ENCODE results near the gene SLC6A17. TPM values are rescaled to one million over a fixed set of nuclear protein-coding genes. Genes with fewer than 3 reads are reported as not detected.

SLC6A17 gene
- total RNA-seq, 2 donors from 2014 or later, result 0.07 TPM; not detected in 1

DNA sequence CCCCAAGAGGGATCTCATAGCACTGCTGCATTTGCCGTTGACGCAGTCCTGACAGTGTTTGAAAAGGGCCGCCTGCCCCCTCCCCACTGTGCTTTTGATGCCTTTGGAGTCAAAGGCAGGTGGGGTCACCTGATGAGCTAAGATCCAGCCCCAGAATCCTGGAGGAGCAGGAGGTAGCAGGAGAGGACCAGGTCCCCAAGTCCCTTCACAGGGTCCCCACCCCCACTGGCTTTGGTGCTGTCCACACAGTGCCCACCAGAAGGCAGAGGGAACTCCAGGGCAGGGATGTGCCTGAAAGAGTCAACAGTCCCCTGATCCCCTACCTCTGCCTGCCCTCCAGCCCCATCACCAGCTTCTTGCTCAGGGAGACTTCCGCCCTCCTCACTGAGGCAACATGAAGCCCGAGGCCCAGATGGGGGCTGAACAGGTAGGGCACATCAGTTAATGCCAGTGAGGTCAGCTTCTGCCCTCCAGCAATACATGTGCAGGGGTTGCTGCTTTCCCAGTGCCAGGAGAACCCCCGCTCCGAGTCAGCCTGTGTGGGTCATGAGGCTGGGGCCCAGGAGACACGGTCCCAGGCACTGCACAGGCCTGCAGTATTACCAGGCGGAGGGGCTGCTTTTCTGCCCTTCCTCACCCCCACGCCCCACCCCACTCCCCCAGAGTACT lies 51.0 kb downstream of the SLC6A17 start:
- no peaks in the 10 kb centered on the region for H3K4me1 Mint-ChIP-seq

DNA sequence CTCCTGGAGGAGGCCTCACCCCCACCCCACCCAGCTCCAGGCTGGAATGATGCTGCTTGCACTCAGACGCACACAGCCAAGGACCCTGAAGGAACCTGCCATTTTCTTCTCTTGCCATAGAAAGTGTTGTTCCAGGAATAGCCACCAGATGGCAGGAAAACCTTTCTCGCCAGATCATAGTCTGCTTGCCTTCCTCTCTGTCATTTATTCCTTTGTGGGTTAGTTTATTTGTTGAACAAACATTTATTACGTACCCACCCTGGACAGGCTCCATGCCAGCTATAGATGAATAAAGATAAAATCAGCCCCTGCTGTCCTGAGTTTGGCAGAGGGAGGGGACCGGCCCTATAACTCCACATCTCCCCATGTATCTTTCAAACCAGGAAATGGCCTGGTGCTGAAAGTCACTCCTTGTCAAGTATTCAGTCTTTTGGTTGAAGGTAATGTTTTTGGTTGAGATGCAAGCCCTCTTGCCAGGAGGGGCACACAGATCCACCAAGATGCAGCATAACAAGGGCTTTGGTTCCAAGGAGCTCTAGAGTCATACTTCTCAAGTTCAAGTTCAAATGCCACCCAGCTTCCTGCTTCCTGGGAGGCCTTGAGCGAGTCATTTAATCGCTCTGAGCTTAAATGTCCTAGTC lies 52.8 kb downstream of the SLC6A17 start:
- 52 to 100% methylated on average over 1 to 6 of the region's 6 CpGs for WGBS, 2 experiments (ENCODE audit: insufficient coverage in 1 of 2, insufficient read length in 1 of 2)
- H3K27me3 ChIP-seq (ENCODE audit: control insufficient read depth, insufficient read depth, low read length, poor library complexity, severe bottlenecking), result peaks cover under 1% of the 10 kb centered on the region
- Mint-ChIP-seq H3K9me3 (no peaks in the 10 kb centered on the region), H3K4me3 (no peak overlapping the region), H3K4me1 (peaks cover 1% of the 10 kb centered on the region), H3K36me3 (ENCODE audit: low read depth) (no peaks in the 10 kb centered on the region), H3K27me3 (ENCODE audit: insufficient read depth) (peaks cover 5% of the 10 kb centered on the region), H3K27ac (no peak overlapping the region)
- H3K4me1 ChIP-seq (ENCODE audit: control insufficient read depth, insufficient read depth, low read length), result no peaks in the 10 kb centered on the region
- H3K4me3 ChIP-seq (ENCODE audit: low read length), result no peak overlapping the region
- no peaks in the 10 kb centered on the region for H3K9me3 ChIP-seq (ENCODE audit: control insufficient read depth, low read length)
- DNase-seq, result peak; percentile 89
- no peak overlapping the region for H3K9ac ChIP-seq (ENCODE audit: extremely low read depth, low read length, poor library complexity, severe bottlenecking)
- TF ChIP-seq, protein P1, sequence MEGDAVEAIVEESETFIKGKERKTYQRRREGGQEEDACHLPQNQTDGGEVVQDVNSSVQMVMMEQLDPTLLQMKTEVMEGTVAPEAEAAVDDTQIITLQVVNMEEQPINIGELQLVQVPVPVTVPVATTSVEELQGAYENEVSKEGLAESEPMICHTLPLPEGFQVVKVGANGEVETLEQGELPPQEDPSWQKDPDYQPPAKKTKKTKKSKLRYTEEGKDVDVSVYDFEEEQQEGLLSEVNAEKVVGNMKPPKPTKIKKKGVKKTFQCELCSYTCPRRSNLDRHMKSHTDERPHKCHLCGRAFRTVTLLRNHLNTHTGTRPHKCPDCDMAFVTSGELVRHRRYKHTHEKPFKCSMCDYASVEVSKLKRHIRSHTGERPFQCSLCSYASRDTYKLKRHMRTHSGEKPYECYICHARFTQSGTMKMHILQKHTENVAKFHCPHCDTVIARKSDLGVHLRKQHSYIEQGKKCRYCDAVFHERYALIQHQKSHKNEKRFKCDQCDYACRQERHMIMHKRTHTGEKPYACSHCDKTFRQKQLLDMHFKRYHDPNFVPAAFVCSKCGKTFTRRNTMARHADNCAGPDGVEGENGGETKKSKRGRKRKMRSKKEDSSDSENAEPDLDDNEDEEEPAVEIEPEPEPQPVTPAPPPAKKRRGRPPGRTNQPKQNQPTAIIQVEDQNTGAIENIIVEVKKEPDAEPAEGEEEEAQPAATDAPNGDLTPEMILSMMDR (conservative IDR thresholded peaks at IDR 0.05), result peak; percentile 88
- H3K36me3 ChIP-seq (ENCODE audit: control insufficient read depth, insufficient read depth, low read length), result no peaks in the 10 kb centered on the region
- H3K27ac ChIP-seq (ENCODE audit: low read depth, low read length), result no peak overlapping the region

More for the DNA sequence above, 51.0 kb downstream of the SLC6A17 start:
- Mint-ChIP-seq H3K27ac (no peak overlapping the region), H3K9me3 (no peaks in the 10 kb centered on the region), H3K4me3 (no peak overlapping the region), H3K27me3 (ENCODE audit: insufficient read depth) (peaks cover 2% of the 10 kb centered on the region), H3K36me3 (ENCODE audit: low read depth) (no peaks in the 10 kb centered on the region)
- no peaks in the 10 kb centered on the region for H3K9me3 ChIP-seq (ENCODE audit: control insufficient read depth, low read length)
- TF ChIP-seq, protein P1 (conservative IDR thresholded peaks at IDR 0.05), result no peak
- peak; percentile 62 for DNase-seq
- 82 to 91% methylated on average over 7 to 10 of the region's 10 CpGs for WGBS, 2 experiments (ENCODE audit: insufficient coverage in 1 of 2, insufficient read length in 1 of 2)
- no peaks in the 10 kb centered on the region for H3K4me1 ChIP-seq (ENCODE audit: control insufficient read depth, insufficient read depth, low read length)
- no peak overlapping the region for H3K9ac ChIP-seq (ENCODE audit: extremely low read depth, low read length, poor library complexity, severe bottlenecking)
- no peak overlapping the region for H3K27ac ChIP-seq (ENCODE audit: low read depth, low read length)
- H3K36me3 ChIP-seq (ENCODE audit: control insufficient read depth, insufficient read depth, low read length), result no peaks in the 10 kb centered on the region
- no peaks in the 10 kb centered on the region for H3K27me3 ChIP-seq (ENCODE audit: control insufficient read depth, insufficient read depth, low read length, poor library complexity, severe bottlenecking)
- H3K4me3 ChIP-seq (ENCODE audit: low read length), result no peak overlapping the region

DNA sequence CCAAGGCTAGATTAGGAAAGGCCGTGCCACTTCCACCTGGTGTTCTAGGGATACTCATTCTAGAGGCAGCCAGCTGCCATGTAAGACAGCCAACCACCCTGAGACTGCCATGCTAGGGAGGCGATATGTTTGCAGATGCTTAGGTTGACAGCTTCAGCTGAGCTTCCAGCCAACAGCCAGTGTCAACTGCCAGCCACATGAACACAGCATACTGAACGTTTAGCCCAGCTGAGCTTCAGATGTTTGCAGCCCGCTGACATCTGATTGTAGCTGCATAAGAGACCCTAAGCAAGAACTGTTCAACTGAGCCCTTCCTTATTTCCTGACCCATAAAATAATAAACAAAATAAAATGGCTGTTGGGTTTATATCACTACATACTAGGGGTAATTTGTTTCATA lies 54.9 kb downstream of the SLC6A17 start:
- H3K9me3 Mint-ChIP-seq, result no peaks in the 10 kb centered on the region
- no peaks in the 10 kb centered on the region for H3K36me3 ChIP-seq (ENCODE audit: control insufficient read depth, insufficient read depth, low read length)
- no peak overlapping the region for H3K27ac ChIP-seq (ENCODE audit: low read depth, low read length)
- no peak overlapping the region for H3K4me3 Mint-ChIP-seq
- DNase-seq, result no peak
- no peaks in the 10 kb centered on the region for H3K9me3 ChIP-seq (ENCODE audit: control insufficient read depth, low read length)
- no peak overlapping the region for H3K4me3 ChIP-seq (ENCODE audit: low read length)
- H3K4me1 Mint-ChIP-seq, result peaks cover 11% of the 10 kb centered on the region
- H3K36me3 Mint-ChIP-seq (ENCODE audit: low read depth), result no peaks in the 10 kb centered on the region
- H3K4me1 ChIP-seq (ENCODE audit: control insufficient read depth, insufficient read depth, low read length), result no peaks in the 10 kb centered on the region
- no peak overlapping the region for H3K9ac ChIP-seq (ENCODE audit: extremely low read depth, low read length, poor library complexity, severe bottlenecking)
- peaks cover 13% of the 10 kb centered on the region for H3K27me3 Mint-ChIP-seq (ENCODE audit: insufficient read depth)
- no peak overlapping the region for H3K27ac Mint-ChIP-seq
- H3K27me3 ChIP-seq (ENCODE audit: control insufficient read depth, insufficient read depth, low read length, poor library complexity, severe bottlenecking), result peaks cover 7% of the 10 kb centered on the region
- WGBS, 2 experiments (ENCODE audit: insufficient coverage in 1 of 2, insufficient read length in 1 of 2), result 89% methylated on average over 3 to 4 of the region's 4 CpGs
- TF ChIP-seq, protein P1 (conservative IDR thresholded peaks at IDR 0.05), result no peak

All from endodermal cell (in vitro differentiated cells).